ENCODE data around the gene FASTKD1. TPM values are rescaled to one million over a fixed set of nuclear protein-coding genes. Genes with fewer than 3 reads are reported as not detected.
A peak's percentile ranks its signal among the peaks of the same experiment; 100 is the strongest.
"Not testable (repeated sequence)": the region's sequence is repeated elsewhere in the genome, so short reads cannot be mapped to it uniquely, and the experiment has no call there.

FASTKD1 gene
- total RNA-seq, 1 donor from 2014 or later = 14.2 TPM

DNA sequence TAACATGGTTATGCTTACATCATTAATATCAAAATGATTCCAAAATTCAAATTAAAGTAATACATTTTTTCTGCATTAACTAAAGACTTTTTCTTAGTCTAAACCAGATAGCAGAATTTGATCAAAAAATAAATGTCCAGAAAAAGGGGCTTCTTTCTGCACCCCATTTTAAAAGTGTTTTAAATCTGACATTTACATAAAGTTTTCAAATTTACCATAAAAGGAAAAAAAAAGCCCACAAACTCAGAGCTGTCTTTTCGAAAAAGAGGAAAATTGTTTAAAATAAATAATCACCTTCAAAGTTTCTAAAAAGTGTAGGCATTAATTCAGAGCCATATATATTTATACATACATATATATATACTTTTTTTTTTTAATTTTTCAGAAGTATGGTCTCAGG lies 1.5 kb downstream of the FASTKD1 start:
- DNase-seq (ENCODE audit: low spot score) = no peak

DNA sequence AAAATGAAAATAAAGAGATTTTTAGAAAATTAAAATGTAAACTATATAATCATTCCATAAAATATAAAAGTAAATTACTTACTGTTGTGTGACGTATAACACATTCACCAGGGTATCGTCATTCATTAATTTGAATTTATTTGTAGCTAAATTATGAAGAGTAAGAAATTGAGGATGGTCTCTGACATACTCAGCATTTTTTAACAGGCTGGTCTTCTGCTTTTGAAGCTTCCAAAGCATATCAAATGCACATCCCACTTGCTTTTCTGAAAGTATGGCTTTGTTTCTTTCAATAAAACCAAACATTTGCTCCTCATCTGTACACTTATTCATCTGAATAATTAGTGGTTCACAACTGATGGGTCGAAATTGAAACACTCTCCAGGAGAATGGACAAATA lies 2.1 kb downstream of the FASTKD1 start:
- DNase-seq (ENCODE audit: low spot score) = no peak

DNA sequence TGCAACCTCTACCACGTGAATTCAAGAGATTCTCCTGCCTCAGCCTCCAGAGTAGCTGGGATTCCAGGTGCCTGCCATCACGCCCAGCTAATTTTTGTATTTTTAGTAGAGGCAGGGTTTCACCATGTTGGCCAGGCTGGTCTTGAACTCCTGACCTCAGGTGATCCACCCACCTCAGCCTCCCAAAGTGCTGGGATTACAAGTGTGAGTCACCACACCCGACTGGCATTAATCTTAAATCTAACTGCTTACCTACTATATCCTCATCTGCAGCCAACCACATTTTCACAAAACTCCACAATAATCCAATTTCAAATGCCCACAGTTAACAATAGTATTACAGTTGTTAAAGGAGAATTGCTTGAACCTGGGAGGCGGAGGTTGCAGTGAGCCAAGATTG lies 2.9 kb downstream of the FASTKD1 start:
- DNase-seq (ENCODE audit: low spot score) = not testable (repeated sequence)

DNA sequence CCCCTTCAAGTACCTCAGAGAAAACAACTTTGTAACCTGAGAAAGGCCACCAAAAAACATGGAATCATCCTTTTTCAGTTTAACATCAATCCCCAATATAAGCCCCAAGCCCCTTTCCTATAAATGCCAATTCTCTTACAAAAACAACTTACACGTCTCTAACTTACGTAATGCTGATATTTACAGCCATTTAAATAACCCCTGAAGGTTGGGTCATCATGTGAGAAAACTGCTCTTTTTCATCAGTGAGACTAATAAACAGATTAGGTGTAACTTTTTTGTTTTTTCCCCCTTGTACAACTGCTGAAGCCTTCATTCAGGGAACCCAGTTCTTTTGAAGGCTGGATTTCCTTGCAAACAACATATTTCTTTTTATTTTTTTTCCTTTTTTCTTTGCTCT lies 3.7 kb downstream of the FASTKD1 start:
- no peak for DNase-seq (ENCODE audit: low spot score)

DNA sequence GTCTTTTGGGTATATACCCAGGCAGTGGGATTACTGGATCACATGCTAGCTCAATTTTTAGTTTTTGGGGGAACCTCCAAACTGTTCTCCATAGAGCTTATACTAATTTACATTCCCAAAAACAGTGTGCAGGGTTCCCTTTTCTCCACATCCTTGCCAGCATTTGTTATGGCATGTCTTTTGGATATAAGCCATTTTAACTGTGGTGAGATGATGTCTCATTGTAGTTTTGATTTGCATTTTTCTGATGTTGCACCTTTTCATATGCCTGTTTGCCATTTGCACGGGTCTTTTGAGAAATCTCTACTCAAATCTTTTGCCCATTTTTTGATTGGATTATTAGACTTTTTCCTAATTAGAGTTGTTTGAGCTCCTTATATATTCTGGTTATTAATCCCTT lies 8.0 kb downstream of the FASTKD1 start:
- DNase-seq (ENCODE audit: low spot score) = no peak

DNA sequence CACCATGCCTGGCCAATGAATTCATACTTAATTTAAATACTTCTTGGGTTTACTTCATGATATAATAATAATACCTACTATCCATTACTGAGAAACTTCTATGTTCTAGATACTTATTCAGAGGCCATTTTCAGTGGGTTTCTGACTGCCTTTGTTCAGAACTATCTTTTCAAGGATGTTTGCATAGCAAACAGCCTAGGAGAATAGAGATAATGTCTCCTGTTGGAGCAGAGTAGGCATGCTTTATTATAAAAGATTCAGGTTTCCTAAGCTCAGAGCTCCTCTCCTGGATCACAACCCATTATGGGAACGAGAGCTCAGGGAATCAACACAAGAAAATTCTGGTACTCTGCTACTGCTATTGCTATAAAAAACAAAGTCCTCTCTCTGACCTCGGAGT lies 11.1 kb downstream of the FASTKD1 start:
- DNase-seq (ENCODE audit: low spot score) = no peak

DNA sequence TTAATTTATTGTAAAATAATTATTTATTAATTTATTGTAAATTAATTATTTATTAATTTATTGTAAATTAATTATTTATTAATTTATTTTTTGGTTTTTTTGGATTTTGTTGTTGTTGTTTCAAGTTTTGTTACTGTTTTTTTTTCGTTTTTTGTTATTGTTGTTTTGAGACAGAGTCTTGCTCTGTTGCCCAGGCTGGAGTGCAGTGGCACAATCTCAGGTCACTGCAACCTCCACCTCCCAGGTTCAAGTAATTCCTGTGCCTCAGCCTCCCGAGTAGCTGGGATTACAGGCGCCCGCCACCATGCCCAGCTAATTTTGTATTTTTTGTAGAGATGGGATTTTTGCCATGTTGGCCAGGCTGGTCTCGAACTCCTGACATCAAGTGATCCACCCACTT lies 11.6 kb downstream of the FASTKD1 start:
- not testable (repeated sequence) for DNase-seq (ENCODE audit: low spot score)

DNA sequence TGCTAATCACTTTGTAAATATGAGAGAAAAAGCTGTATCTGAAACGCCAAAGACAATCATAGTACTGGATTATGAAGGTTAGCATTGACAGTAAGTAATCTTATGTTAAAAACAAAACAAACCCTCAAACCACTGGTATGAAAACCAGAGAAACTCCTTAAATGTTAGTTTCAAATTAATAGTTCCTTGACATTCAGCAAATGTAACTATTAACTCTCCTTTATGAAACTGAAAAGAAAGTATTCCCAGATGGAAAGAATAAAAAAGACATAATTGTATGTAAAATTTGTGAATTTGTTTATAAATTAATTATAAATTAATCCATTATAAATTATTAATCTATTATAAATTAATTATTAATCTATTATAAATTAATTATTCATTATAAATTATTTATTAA lies 12.3 kb downstream of the FASTKD1 start:
- DNase-seq (ENCODE audit: low spot score) = no peak

DNA sequence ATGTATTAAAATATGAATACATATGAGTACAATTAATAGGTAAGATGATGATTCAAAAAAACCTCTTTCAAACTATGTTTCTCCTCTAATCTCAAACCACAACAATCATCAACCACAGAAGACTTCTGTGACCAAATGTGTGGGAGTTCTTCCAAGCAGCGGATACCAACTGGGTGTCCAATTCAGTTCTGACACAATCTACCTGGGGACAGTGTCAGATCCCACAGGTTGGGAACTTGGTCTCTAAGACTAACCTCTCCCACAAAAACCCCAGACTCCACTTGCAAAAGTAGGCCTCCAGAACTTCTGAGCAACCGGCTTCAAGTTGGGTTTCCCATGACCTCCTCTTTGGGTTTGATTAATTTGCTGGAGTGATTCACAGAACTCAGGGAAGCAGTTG lies 26.9 kb downstream of the FASTKD1 start:
- no peak for DNase-seq (ENCODE audit: low spot score)

DNA sequence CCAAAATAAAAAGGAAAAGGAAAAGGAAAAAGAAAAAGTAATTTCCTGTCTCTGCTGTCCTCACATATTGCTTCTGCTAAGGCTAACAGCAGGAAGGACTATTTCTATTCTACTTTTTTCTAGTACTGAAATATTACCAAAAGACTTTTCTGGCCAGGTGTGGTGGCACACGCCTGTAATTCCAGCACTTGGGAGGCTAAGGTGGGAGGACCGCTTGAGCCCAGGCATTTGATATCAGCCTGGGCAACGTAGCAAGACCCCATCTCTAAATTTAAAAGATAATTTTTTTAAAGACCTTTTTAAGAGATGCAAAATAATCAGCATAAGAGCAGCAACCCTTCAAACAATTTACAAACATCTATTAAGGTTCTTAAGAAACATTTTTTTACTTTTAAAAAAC lies 31.2 kb downstream of the FASTKD1 start:
- DNase-seq (ENCODE audit: low spot score) = no peak

DNA sequence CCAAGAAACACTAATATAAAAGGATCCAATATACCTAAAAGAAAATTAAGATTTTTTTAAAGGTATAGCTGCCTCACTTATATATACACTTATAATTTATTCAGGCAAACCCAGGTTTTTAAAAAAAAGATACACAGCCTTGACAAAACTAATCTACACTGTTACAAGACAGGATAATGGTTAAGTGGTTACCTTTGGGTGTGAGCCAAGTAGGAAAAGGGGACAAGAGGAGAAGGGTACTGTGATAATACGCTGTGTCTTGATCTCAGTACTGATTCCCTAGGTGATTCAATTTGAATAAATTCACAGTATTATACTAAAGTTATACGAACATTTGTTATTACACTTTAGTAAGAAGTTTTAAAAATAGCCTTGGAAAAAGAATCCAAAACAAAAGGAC lies 33.5 kb downstream of the FASTKD1 start:
- no peak for DNase-seq (ENCODE audit: low spot score)

DNA sequence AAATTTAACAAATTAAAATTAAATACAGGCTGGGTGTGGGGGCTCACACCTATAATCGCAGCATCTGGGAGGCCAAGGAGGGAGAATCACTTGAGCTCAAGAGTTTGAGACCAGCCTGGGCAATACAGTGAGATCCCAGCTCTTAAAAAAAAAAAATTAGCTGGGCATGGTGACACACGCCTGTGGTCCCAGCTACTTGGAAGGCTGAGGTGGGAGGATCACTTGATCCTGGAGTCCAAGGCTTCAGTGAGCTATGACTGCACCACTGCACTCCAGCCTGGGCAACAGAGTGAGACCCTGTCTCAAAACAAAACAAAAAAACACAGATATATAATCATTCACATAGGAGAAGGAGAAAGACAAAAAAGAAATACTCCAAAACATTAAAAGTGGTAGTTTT lies 34.2 kb downstream of the FASTKD1 start:
- DNase-seq (ENCODE audit: low spot score) = not testable (repeated sequence)

DNA sequence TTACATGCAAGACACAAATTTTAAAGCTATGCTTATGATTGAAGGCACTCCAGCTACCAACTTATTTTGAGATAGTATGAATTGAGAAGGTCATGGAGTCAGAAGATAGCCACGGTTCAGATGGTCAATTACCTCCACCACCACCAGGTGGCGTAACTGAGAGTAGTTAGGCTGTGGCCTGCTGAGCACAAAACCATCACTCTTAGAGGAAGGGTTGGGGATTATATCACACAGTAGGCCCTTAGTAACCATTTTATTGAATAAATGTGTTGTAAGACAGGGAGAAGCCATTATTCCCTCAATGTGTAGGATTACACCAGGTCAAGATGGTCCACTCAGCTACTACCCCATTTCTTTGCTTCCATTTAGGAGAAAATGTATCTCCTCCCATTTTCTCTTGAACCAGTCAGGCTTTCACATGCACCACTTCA lies 45.4 kb downstream of the FASTKD1 start:
- peak; percentile 23 for DNase-seq (ENCODE audit: low spot score)

DNA sequence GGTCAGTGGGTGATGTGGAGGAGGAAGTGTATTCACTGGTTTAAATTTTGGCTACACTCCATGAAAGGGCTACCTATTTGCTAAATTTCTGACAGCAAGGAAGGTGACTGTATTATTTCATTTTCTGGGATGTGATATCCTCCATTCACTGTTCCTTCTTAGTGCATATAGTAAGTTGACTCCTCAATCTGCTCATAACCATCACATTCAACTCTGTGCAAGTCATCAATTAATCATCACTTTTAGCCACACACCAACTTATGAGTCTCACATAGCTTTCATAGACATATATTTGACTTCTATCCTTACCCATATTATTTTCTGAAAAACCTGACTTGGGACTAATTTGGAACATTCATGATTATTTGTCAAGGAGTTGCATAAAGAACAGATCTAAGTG lies 47.2 kb downstream of the FASTKD1 start:
- no peak for DNase-seq (ENCODE audit: low spot score)

DNA sequence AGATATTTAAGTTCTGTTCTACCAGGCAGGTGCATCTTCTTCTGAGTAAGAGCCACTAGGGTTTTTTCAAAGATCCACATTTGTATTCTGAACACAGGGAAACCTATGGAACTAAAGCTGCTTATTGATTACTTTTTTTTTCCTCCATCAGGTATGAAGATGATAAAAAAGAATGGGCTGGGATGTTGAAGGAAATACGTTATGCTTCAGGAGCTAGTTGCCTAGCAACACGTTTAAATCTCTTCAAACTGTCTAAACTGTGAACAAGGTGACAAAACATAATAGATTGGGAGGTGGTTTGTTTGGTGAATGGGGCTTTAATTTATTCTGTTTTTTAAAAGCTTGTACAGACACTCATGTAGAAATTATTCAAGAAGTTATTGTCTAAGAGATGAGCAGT lies 48.2 kb downstream of the FASTKD1 start:
- no peak for DNase-seq (ENCODE audit: low spot score)

DNA sequence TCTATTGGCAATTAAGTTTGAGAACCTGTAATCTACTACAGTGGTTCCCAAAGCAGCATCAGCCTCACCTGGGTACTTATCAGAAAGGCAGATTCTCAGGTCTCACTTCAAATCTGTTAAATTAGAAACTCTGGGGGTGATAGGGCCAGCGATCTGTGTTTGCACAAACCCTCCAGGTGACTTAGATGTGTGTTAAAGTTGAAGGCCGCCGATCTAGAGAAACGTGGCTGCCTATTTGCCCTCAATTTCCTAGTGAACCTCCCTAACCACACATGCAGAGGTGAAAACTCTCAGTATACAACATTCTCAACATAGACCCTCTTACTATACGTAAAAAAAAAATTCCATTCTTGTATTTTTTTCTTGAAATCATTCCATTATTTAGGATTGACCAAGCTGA lies 50.0 kb downstream of the FASTKD1 start:
- no peak for DNase-seq (ENCODE audit: low spot score)

DNA sequence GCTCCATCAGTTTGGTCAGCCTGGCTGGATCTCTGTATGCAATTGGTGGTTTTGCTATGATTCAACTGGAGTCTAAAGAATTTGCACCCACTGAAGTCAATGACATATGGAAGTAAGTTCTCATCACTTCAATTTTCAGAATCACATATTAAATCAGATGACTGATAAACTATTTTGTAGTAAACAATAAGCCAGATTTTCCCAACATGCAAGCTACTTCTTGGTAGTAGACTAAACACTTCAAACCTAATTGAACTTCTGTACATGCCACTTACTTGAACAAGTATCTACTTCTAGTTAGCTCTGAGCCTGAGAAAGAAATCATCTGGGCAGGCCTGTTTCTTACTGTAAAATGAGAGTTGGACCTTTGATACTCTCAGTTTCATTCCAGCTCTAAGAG lies 52.8 kb downstream of the FASTKD1 start:
- DNase-seq (ENCODE audit: low spot score) = no peak

DNA sequence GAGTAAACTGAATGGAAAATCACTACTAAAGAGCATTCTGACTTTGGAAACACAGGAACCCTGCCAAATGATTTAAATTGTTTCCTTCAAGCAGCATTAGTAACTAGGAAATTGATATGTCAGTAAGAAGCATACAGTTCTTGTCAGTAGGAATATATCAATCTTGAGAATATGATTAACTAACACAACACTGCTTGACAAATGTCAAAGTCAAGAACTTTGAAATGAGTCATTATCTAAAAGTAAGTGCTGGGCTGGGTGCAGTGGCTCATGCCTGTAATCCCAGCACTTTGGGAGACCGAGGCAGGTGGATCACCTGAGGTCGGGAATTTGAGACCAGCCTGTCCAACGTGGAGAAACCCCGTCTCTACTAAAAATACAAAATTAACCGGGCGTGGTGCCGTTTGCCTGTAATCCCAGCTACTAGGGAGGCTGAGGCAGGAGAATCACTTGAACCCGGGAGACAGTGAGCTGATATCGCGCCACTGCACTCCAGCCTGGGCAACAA lies 57.1 kb downstream of the FASTKD1 start:
- not testable (repeated sequence) for DNase-seq (ENCODE audit: low spot score)

DNA sequence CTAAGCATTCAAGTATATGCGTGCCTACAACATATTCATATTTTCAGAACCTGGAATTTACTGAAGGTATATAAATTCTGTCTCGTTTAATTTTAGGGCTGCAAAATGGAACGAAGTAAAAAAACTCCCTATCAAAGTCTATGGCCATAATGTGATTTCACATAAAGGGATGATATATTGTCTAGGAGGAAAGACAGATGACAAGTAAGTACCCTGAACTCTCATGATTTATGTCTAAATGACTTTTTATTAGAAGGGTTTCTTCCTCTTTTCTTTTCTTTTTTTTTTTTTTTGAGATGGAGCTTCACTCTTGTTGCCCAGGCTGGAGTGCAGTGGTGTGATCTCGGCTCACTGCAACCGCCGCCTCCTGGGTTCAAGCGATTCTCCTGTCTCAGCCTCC lies 58.9 kb downstream of the FASTKD1 start:
- not testable (repeated sequence) for DNase-seq (ENCODE audit: low spot score)

DNA sequence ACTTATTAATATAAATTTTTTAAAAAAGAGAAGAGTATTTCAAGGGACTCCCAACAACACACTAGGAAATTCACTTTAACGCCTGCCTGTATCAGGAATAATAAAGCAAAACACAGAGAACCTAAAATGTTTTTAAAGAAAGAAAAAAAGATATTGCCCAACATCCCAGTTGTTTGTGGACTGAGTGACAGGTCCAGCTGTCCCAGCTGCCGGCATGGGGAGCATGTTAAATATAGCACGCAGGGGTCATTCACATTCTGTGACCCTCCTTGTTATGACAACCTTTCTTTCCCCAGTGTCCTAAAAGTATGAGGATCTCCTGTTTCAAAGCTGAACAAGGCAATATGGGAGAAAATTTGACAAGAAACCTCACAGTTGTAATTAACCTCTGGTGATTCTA lies 59.7 kb downstream of the FASTKD1 start:
- DNase-seq (ENCODE audit: low spot score) = no peak

DNA sequence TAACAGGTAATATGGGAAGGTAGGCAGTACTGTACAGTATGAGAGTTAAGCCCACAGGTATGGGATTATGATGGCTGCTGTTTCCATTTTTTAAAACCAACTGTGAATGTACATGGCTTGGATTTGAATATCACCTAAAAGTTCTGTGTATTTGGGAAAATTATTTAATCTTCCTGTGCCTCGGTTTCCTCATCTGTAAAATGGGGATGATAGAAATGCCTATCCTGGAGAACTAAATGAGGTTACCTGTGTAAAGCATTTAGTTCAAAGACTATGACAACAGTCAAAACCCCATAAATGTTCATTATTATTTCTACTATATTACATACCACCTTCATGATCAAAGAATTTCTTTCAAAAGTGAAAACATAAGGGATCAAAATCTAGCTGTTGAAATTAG lies 60.6 kb downstream of the FASTKD1 start:
- no peak for DNase-seq (ENCODE audit: low spot score)

DNA sequence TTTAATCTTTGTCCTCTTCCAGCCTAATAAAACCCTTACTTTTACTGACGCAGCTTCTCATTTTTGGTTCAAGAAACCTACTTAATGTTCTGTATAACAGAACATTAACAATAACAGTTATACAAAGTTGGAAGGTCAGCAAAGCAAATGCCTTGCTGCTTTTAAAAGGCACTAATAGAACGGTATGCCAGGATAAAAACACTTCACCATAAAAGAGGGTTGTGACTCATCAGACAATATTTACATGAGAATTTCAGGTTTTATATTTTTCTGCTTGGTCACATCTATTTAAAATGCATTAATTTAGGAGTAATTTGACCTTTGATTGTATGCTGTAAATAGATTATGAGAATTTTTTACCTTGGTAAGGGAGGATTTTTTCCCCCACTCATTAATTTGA lies 61.1 kb downstream of the FASTKD1 start:
- no peak for DNase-seq (ENCODE audit: low spot score)

DNA sequence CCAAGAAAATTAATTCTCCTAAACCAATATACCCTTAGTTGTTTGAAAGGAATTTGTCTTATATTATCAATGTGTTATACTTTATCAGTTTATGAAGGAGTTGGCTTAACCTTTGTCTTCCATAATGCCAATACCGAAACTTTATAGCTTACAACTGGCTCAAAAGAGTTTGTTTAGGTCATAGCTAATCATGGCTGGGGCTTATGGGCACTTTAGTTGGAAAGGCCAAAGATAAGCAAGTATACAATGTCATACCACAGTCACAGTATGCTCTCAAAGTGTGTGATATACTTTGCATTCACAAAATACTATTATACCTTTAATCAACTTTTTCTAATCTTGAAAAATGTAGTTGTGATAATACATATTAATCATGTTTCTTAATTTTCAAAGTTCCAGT lies 61.8 kb downstream of the FASTKD1 start:
- DNase-seq (ENCODE audit: low spot score) = no peak

DNA sequence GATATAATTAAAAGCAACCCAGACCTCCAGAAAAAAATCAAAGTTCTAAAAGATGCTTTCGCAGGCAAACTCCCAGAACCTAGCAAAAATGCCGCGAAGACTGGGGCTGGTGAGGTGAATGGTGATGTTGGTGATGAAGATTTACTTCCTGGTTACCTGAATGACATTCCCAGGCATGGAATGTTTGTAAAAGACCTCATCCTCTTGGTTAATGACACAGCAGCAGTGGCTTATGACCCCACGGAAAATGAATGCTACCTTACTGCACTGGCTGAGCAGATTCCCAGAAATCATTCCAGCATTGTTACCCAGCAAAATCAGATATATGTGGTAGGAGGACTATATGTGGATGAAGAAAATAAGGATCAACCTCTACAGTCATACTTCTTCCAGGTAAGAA lies 63.2 kb downstream of the FASTKD1 start:
- DNase-seq (ENCODE audit: low spot score) = no peak

DNA sequence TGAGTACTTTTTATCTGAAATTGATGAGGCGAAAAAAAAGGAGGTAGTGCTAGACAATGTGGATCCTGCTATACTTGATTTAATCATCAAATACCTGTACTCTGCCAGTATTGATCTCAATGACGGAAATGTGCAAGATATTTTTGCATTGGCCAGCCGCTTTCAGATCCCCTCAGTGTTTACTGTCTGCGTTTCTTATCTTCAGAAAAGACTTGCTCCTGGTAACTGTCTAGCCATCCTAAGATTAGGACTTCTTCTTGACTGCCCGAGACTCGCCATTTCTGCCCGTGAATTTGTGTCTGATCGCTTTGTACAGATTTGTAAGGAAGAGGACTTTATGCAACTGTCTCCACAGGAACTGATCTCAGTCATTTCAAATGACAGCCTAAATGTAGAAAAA lies 63.7 kb downstream of the FASTKD1 start:
- DNase-seq (ENCODE audit: low spot score) = no peak
